ENCODE measurements around the gene UPK3BL1.
"Not testable (repeated sequence)": the region's sequence is repeated elsewhere in the genome, so short reads cannot be mapped to it uniquely, and the experiment has no call there.

Gene UPK3BL1

DNA sequence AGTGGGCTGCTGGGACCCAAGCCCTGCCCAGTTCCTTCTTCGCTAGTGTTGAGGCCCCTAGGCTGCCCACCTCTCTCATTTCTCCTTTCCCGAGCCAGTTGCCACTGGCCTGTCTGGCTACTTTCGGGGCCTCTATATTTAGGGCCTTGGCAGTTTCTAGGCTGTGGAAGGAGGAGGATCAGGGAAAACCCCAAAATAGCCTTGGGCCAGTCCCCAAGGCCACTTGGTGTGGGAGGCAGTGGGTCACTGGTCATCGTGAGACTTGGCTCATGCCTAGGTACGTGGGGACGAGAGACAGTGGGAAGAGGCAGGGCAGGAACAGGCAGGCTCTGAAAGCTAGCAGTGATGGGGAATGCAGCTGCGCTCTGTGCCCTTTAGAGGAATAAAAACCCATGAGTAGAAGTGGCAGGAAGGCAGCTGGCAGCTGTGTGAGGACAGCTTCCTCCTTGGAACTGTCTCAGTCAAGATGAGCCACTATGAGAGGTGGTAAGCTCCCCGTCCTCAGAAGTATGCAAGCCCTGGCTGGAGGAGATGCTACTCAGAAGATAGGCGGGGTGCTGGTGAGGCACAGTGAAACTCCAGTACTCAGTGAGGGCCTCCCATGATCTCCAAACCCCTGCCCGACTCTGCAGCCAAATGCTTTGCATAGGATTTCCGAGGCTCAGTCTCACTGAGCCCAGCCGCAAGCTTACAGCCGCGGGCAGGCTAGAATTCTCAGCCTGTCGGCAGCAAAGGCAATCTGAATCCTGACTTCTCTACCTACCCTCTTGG lies 28.8 kb downstream of the UPK3BL1 start:
- not testable (repeated sequence) for H3K27ac ChIP-seq; H3K4me3 ChIP-seq (ENCODE audit: low read depth, low read length); DNase-seq; H3K9me3 ChIP-seq (ENCODE audit: severe bottlenecking); H3K36me3 ChIP-seq; H3K27me3 ChIP-seq (ENCODE audit: insufficient read depth, low read depth, severe bottlenecking)

DNA sequence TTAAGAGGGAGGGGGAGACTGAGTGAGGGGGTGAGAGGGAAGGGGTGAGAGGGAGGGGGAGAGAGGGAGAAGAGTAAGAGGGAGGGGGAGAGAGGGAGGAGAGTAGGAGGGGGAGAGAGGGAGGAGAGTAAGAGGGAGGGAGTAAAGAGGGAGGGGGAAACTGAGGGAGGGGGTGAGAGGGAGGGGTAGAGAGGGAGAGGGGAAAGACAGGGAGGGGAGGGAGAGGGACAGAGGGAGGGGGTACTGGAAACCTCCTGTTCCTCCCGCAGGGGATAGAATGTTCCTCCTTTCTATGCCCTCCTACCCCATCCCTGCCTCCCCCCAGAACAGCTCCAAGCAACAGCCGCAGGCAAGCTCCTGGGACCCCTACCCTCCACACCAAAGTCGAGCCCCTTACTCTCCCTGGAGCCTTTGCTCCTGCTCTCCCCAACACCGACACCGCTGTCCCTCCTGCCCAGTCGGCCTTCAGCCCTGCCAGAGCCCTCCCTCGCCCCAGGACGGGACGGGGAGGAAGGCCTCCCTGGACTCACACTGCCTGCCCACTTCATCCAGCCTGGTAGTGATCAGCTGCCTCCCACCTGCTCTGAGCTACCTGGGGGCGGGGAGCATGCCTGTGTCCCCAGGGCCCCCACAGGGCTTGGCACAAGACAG lies 30.8 kb downstream of the UPK3BL1 start:
- peak; percentile 46 for DNase-seq
- H3K36me3 ChIP-seq; H3K27me3 ChIP-seq (ENCODE audit: insufficient read depth, low read depth, severe bottlenecking); H3K9me3 ChIP-seq (ENCODE audit: severe bottlenecking); H3K27ac ChIP-seq: not testable (repeated sequence)
- peak overlapping the region; percentile 19 for H3K4me3 ChIP-seq (ENCODE audit: low read depth, low read length)

DNA sequence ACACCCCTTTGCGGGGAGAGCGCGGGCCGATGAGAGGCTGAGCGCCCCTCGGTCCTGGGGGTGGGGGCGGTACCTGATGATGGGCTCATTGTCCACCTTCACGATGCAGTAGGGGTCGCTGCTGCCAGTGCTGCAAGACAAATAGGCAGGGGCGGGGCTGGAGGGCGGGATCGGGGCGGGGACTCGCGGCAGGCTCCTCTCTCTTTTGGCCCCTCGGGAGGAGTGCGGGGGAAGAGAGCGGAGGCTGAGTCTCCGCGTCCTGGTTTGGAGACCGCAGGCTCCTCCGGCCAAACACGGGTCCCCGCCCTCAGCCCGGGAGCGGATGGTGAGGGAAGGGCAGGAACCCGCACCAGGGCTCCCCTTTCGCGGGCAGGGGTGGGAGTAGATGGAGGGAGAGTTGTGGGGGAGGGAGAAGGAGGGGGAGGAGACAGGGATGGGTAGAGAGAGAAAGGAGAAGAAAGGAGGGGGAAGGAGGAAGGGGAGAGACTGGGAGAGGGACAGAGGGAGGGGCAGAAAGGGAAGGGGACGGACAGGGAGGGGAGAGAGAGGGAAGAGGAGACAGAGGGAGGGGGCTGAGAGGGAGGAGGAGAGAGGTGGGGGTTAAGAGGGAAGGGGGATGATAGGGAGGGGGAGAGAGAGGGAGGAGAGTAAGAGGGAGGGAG lies 31.4 kb downstream of the UPK3BL1 start:
- DNase-seq; H3K27me3 ChIP-seq (ENCODE audit: insufficient read depth, low read depth, severe bottlenecking); H3K36me3 ChIP-seq; H3K27ac ChIP-seq; H3K9me3 ChIP-seq (ENCODE audit: severe bottlenecking); H3K4me3 ChIP-seq (ENCODE audit: low read depth, low read length): not testable (repeated sequence)

DNA sequence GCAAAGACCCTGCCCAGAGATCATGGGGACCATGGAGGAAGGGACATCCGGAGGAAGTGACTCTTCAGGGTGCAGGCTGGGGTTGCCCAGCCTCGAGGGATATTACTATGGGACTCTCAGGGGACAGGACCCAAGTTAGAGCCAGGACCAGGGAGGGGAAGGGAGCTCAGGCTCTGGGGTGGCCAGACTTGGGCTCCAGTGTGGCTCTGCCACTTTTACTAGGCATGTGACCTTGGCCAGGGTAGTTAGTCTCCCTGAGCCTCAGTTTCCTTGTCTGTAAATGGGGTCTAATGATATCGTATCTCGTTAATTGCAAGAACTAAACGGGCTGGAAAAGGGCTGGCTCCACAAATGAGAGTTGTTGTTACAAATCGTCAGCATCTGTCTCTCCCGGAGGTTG lies 32.1 kb downstream of the UPK3BL1 start:
- H3K27me3 ChIP-seq (ENCODE audit: insufficient read depth, low read depth, severe bottlenecking); H3K4me3 ChIP-seq (ENCODE audit: low read depth, low read length); H3K27ac ChIP-seq; H3K9me3 ChIP-seq (ENCODE audit: severe bottlenecking); H3K36me3 ChIP-seq: not testable (repeated sequence)
- peak; percentile 8 for DNase-seq

DNA sequence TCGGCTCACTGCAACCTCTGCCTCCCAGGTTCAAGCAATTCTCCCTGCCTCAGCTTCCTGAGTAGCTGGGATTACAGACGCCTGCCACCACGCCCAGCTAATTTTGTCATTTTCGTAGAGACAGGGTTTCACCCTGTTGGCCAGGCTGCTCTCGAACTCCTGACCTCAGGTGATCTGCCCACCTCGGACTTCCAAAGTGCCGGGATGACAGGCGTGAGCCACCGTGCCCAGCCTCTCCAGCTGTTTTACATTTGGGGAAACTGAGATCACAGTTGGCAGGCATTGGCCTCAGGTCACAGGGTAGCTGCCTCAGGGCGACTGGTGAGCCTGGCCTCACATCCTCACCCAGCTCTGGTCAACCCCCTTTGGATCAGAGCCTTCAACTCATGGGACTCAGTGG lies 32.9 kb downstream of the UPK3BL1 start:
- H3K4me3 ChIP-seq (ENCODE audit: low read depth, low read length); H3K27ac ChIP-seq; H3K27me3 ChIP-seq (ENCODE audit: insufficient read depth, low read depth, severe bottlenecking); H3K9me3 ChIP-seq (ENCODE audit: severe bottlenecking); DNase-seq; H3K36me3 ChIP-seq: not testable (repeated sequence)

DNA sequence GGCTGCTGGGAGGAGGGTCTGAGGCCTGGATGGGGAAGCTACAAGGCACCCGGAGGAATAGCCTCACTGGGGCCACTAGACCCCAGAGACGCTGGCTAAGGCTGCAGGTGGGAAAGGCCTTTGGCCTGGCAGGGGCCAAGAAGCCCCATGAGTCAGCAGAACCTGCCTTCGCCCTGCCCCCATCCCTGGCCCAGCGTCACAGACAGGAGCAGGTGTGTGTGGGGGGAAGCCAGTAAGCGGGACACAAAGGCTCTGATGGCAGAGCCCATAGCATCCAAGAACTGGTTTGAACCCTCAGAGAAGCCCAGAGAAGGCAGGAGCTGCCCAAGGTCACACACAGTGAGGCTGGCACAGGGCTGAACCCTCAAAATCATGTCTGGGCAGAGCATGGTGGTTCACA lies 35.7 kb downstream of the UPK3BL1 start:
- not testable (repeated sequence) for DNase-seq; H3K27ac ChIP-seq; H3K27me3 ChIP-seq (ENCODE audit: insufficient read depth, low read depth, severe bottlenecking); H3K4me3 ChIP-seq (ENCODE audit: low read depth, low read length); H3K9me3 ChIP-seq (ENCODE audit: severe bottlenecking); H3K36me3 ChIP-seq

DNA sequence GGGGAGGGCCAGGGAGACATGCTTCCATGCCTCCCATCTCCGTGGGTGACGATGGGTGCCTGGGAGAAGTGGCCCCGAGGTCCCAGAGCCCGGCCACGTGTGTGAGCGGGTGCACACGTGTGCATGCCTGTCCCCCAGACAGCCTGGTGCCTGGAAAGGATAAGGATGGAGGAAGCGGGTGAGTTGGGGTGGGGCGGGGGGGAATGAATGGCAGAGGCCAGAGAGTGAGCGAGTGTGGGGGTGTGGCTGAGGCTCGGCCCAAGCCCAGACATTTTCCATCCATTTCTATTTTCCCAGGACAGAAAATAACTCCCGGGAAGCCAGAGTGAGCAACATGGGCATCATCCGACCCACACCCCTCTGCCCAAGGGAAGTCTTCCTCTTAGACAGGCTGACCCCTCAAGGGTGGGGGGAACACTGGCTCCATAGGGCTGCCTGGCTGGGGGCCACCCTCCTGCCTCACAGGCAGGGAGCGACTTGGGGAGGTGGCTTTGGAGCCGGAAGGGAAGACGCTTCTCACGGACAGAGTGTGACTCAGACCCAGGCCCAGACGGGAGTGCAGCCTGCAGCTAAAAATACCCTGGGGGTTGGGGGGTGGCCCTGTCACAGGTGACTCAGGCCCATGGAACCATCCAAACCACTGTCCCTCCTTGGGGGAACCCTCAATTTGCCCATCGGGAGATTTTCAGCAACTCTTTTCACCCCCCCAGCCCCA lies 38.0 kb downstream of the UPK3BL1 start:
- H3K27ac ChIP-seq; H3K4me3 ChIP-seq (ENCODE audit: low read depth, low read length); H3K9me3 ChIP-seq (ENCODE audit: severe bottlenecking); DNase-seq; H3K27me3 ChIP-seq (ENCODE audit: insufficient read depth, low read depth, severe bottlenecking); H3K36me3 ChIP-seq: not testable (repeated sequence)

DNA sequence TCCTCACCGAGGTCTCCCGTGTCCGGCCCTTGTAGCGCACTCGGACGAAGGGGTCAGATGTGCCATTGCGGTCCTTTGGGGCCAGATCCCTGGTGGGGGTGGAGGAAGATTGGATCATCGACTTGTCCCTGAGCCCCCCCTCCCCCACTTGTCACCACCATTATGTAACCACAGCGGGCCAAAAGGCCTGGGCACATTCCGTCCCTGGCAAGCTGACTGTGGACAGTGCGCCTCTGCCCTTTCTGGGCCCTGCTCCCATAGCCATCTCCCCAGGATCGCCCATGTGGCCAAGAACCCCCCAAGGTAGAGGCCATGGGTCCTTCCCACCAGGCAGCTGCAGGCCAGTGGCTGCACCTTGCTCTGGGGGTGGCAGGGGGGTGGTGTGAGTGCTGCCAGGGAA lies 40.3 kb downstream of the UPK3BL1 start:
- DNase-seq, H3K27ac ChIP-seq: not testable (repeated sequence)

DNA sequence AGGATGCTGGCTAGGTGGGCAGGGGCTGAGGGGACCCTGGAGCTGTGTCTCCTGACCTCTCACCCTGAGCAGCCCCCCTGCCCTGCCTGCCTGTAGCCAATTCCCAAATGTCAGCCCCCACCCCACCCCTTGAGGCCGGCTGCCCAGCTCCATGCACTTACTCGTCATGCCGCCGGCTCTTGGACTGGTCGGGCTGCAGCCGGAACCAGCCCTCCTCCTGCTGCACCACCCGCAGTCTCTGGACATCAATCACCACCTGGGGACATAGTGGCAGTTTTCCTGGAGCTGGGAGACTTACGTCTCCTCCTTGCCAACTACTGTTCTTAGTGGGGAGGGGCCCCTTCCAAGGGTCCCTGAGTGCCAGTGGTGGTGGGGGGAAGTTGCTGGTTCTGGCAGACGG lies 42.9 kb downstream of the UPK3BL1 start:
- not testable (repeated sequence) for H3K9me3 ChIP-seq (ENCODE audit: severe bottlenecking); H3K36me3 ChIP-seq; H3K27ac ChIP-seq; DNase-seq; H3K27me3 ChIP-seq (ENCODE audit: insufficient read depth, low read depth, severe bottlenecking); H3K4me3 ChIP-seq (ENCODE audit: low read depth, low read length)

More for the DNA sequence above, 40.3 kb downstream of the UPK3BL1 start:
- H3K36me3 ChIP-seq; H3K27me3 ChIP-seq (ENCODE audit: insufficient read depth, low read depth, severe bottlenecking); H3K9me3 ChIP-seq (ENCODE audit: severe bottlenecking); H3K4me3 ChIP-seq (ENCODE audit: low read depth, low read length): not testable (repeated sequence)

DNA sequence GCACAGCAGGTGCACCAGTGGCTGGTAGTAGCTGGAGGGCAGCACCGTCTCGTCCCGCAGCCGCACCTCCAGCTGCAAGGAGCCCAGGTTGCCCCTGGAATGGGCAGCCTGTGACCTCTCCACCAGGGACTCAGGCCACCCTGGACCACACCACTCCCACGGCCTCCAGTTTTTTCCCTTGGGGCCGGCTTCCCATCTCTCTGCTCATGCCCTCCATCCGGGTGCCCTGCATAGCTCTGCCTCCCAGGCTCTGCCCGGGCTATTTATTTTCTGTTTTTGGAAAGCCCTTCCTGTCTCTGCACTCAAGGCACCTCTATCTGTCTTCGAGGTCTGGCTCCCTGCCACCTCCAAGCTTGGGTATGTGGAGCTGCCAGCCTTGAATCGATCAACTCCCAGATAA lies 46.6 kb downstream of the UPK3BL1 start:
- H3K36me3 ChIP-seq; H3K27ac ChIP-seq; DNase-seq; H3K9me3 ChIP-seq (ENCODE audit: severe bottlenecking); H3K27me3 ChIP-seq (ENCODE audit: insufficient read depth, low read depth, severe bottlenecking); H3K4me3 ChIP-seq (ENCODE audit: low read depth, low read length): not testable (repeated sequence)

DNA sequence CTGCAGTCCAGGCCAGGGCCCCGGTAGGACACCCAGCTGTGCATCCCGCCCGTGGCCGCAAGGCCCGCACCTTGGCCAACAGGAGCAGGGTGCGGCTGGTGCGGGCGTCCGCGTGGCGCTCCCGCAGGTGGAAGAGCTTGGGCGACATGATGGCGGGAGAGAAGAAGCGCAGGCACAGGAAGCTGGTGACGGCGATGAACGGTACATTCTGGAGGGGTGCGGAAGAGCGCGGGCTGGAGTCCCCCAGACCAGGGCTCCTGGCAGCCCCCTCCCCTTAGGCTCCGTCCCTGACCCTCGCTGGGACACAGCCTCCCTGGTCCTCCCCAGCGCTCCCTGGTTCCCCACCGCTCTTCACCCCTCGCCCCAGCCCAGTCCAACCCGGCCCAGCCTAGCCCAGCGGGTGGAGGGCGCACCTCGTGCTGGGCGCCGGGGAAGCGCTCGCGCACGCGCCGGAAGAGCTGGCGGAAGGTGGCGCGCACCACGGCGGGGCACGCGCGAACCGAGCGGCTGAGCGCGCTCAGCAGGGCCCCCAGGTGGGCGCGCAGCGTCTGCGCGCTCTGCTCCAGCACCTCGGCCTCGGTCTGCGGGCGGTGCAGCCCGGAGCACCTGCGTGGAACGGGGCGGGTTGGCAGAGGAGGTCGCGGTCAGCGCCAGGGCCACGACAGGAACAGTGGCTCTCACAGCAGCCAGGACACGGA lies 48.8 kb downstream of the UPK3BL1 start:
- not testable (repeated sequence) for H3K4me3 ChIP-seq (ENCODE audit: low read depth, low read length); H3K27me3 ChIP-seq (ENCODE audit: insufficient read depth, low read depth, severe bottlenecking); H3K9me3 ChIP-seq (ENCODE audit: severe bottlenecking); H3K36me3 ChIP-seq; DNase-seq; H3K27ac ChIP-seq

DNA sequence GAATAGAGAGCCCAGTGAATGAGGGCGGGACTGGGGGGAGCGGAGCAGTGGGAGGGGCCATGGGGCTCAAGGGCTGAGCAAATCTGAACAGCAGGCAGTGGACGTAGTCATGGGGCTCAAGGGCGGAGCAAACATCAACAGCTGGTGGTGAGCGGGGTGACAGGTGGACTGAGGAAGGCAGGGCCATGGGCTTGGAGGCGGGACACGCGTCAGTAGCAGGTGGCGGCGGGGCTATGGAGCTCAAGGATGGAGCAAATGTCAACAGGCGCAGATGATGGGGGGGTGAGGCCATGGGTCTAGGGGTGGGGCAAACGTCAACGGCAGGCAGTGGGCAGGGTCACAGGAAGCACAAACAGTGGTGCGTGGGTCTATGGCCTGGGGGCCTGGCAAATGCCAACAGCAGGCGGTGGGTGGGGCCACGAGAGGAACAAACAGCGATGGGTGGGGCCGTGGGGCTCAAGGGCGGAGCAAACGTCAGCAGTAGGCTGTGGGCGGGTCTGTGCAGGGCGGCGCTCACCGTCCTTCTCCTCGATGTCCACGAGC lies 50.0 kb downstream of the UPK3BL1 start:
- DNase-seq: peak; percentile 98
- not testable (repeated sequence) for H3K27me3 ChIP-seq (ENCODE audit: insufficient read depth, low read depth, severe bottlenecking); H3K4me3 ChIP-seq (ENCODE audit: low read depth, low read length); H3K27ac ChIP-seq; H3K9me3 ChIP-seq (ENCODE audit: severe bottlenecking); H3K36me3 ChIP-seq

DNA sequence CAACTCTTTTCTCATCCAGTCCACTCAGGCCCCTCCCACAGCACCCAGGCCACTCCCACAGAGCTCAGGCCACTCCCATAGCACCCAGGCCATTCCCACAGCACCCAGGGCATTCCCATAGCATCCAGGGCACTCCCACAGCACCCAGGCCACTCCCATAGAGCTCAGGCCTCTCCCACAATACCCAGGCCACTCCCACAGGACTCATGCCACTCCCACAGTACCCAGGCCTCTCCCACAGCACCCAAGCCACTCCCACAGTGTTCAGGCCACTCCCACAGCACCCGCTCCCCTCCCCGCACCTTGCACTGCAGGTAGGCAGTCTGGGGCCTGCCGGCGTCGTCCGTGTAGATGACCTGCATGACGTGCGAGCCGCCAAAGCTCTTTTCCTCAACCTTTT lies 52.7 kb downstream of the UPK3BL1 start:
- not testable (repeated sequence) for H3K36me3 ChIP-seq; H3K27me3 ChIP-seq (ENCODE audit: insufficient read depth, low read depth, severe bottlenecking); H3K9me3 ChIP-seq (ENCODE audit: severe bottlenecking); H3K27ac ChIP-seq; DNase-seq; H3K4me3 ChIP-seq (ENCODE audit: low read depth, low read length)
